Glomerular endothelial cell (primary cell): ENCODE measurements around the gene TGFBI. TPM values are rescaled to one million over a fixed set of nuclear protein-coding genes. Genes with fewer than 3 reads are reported as not detected.

Source experiments
- DNase-seq: peaks from one replicate; pipeline ENCODE4 v3.0.0-alpha.2; 2011; ENCODE audit warnings: low read depth, low spot score; ENCODE audit errors: extremely low read depth
- total RNA-seq: library from RNA; depleted of rRNA; stranded (reverse); fragments of >200 nt; gene quantifications from 2 replicates; pipeline ENCODE4 v1.2.3, GENCODE V29; 2015

TGFBI gene
- total RNA-seq, 1 donor from 2014 or later = 110 TPM

GRCh38 chr5:136084698-136085097, 55.9 kb downstream of the TGFBI start:
- no peak for DNase-seq

GRCh38 chr5:136086783-136087566, 58.2 kb downstream of the TGFBI start:
- no peak for DNase-seq

- DNase-seq = no peak
Measured at GRCh38 chr5:136087961-136088871, 59.4 kb downstream of the TGFBI start.

- DNase-seq = no peak
Measured at GRCh38 chr5:136089791-136090190, 61.0 kb downstream of the TGFBI start.

GRCh38 chr5:136090319-136090718, 61.5 kb downstream of the TGFBI start:
- DNase-seq = no peak

GRCh38 chr5:136094189-136094912, 65.6 kb downstream of the TGFBI start:
- no peak for DNase-seq

- DNase-seq = no peak
Measured at GRCh38 chr5:136094913-136095641, 66.3 kb downstream of the TGFBI start.

- no peak for DNase-seq
Measured at GRCh38 chr5:136098176-136098575, 69.4 kb downstream of the TGFBI start.

- no peak for DNase-seq
Measured at GRCh38 chr5:136099870-136100269, 71.1 kb downstream of the TGFBI start.

- DNase-seq = no peak
Measured at GRCh38 chr5:136101884-136102283, 73.1 kb downstream of the TGFBI start.

GRCh38 chr5:136103118-136103517, 74.3 kb downstream of the TGFBI start:
- DNase-seq = no peak

GRCh38 chr5:136104306-136104965, 75.6 kb downstream of the TGFBI start:
- no peak for DNase-seq

- DNase-seq = no peak
Measured at GRCh38 chr5:136106351-136107031, 77.7 kb downstream of the TGFBI start.

- no peak for DNase-seq
Measured at GRCh38 chr5:136108180-136108611, 79.4 kb downstream of the TGFBI start.

GRCh38 chr5:136108766-136109165, 80.0 kb downstream of the TGFBI start:
- no peak for DNase-seq

- DNase-seq = no peak
Measured at GRCh38 chr5:136109453-136110135, 80.8 kb downstream of the TGFBI start.
